A549 (cell line): ENCODE results near the gene NEDD4L.

Experiments used
- CTCF ChIP-seq: fragments of >200 bp; sonication (Bioruptor Twin); formaldehyde crosslinking; IDR thresholded peaks from 3 replicates; pipeline ENCODE4 v1.5.1; 2016
- EHMT2 ChIP-seq: fragments of 200-600 bp; sonication (generic); IDR thresholded peaks from 2 replicates; pipeline ENCODE4 v1.6.1; 2016; ENCODE audit warnings: antibody characterized with exemption, low read depth, mild to moderate bottlenecking, moderate library complexity
- HMGXB4 ChIP-seq: fragments of 250-450 bp; sonication (Bioruptor Pico); IDR thresholded peaks from 2 replicates; pipeline ENCODE4 v1.5.0; 2021; ENCODE audit warnings: mild to moderate bottlenecking, moderate library complexity, borderline replicate concordance
- JUN ChIP-seq, 2 experiments: fragments of >200 bp; sonication (Bioruptor Twin); formaldehyde crosslinking; IDR thresholded peaks; 2 replicates in 1 of 2; 3 replicates in 1 of 2; pipeline ENCODE4 v1.6.1; 2016 to 2017
- KDM1A ChIP-seq: fragments of 200-600 bp; sonication (generic); IDR thresholded peaks from 2 replicates; pipeline ENCODE4 v1.6.1; 2016; ENCODE audit warnings: low read depth, mild to moderate bottlenecking
- PHF8 ChIP-seq: fragments of 200-600 bp; sonication (generic); IDR thresholded peaks from 2 replicates; pipeline ENCODE4 v1.6.1; 2016; ENCODE audit warnings: low read depth, mild to moderate bottlenecking, antibody characterized with exemption, moderate library complexity, borderline replicate concordance
- POLR2A ChIP-seq: IDR thresholded peaks from 2 replicates; pipeline ENCODE4 v1.6.1; 2012; ENCODE audit warnings: mild to moderate bottlenecking, low read length
- POLR2AphosphoS2 ChIP-seq: conservative IDR thresholded peaks from 2 replicates; pipeline ENCODE4 v1.6.1; 2012; ENCODE audit warnings: low read length, improper control_type of control experiment, inconsistent platforms
- SMC3 ChIP-seq: fragments of >200 bp; sonication (Bioruptor Twin); formaldehyde crosslinking; IDR thresholded peaks from 3 replicates; pipeline ENCODE4 v1.6.1; 2018; ENCODE audit warnings: inconsistent platforms

- no peak for TF ChIP-seq HMGXB4 (CRISPR knock-in tag)
- no peak for TF ChIP-seq POLR2A
- no peak for TF ChIP-seq KDM1A
- TF ChIP-seq JUN (IDR thresholded peaks at IDR 0.05) = no peak
- no peak for TF ChIP-seq EHMT2
- no peak for TF ChIP-seq SMC3
- no peak for TF ChIP-seq POLR2AphosphoS2
- TF ChIP-seq PHF8 = no peak
- no peak for TF ChIP-seq CTCF
Observed at GRCh38 chr18:58370612-58371011, 326.6 kb downstream of the NEDD4L start.
